ENCODE measurements around the gene PRKCQ.

Gene PRKCQ

GRCh38 chr10:6563731-6564130, 16.3 kb downstream of the PRKCQ start:
- no peak for TF ChIP-seq CTCF (IDR thresholded peaks at IDR 0.05)

DNA sequence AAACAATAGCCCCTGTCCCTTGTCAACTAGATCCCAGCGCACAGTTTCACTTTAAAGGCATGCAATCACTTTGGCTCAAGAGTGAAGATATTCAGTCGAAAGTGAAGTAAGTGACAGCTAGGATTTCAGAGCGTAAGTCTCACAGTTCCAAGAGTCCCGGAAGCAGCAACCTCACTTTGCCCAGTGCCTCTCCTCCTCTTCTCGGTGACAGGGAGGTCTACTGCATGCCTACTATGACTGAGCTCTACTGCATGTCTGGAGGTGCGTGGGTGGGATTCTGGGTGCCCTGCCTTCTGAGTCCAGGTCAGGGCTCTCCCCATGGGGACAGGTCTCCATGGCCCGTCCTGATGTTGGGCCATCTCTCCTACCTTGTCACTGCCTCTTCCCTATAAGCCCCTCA, 17.0 kb downstream of the PRKCQ start:
- no peak for TF ChIP-seq CTCF (IDR thresholded peaks at IDR 0.05)

DNA sequence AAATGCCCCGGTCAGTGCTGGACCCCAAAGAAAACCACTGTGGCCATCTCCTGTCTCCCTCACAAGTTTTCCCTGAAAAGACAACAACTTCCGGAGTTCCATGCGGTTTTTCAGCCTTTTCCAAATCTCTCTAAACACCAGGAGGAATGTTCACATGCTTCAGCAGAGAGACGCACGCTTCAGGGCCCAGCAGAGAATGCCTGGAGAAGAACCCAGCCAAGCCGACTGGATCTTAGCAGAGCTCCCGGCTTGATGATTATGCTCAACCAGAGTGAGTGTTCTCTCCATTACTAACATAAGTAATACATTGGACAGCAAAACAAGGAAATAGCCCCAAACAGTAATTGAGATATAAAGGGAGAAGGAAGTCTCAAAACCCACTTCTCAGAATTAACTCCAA, 17.9 kb downstream of the PRKCQ start:
- TF ChIP-seq CTCF (IDR thresholded peaks at IDR 0.05) = no peak

DNA sequence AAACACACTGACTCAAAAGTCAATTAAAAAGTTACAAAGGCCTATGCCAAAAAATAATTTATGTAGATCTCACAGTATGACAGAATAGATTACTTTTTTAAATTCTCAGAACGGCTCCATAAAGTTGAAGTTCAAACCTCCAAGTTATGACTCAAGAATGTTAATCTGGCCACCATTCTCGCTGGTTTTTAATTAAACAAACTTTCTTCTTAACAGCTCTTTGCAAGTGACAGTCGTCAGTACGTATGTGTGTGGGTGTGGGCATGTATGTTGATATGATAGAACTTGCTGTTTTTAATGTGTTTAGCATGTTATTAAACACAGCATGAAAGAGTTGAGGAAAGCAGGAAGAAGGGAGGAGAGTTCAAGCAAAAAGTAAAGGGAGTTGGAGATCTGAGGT, 18.5 kb downstream of the PRKCQ start:
- TF ChIP-seq CTCF (IDR thresholded peaks at IDR 0.05) = no peak

GRCh38 chr10:6558759-6559461, 21.2 kb downstream of the PRKCQ start:
- TF ChIP-seq CTCF (IDR thresholded peaks at IDR 0.05) = no peak

GRCh38 chr10:6558272-6558671, 21.8 kb downstream of the PRKCQ start:
- no peak for TF ChIP-seq CTCF (IDR thresholded peaks at IDR 0.05)

DNA sequence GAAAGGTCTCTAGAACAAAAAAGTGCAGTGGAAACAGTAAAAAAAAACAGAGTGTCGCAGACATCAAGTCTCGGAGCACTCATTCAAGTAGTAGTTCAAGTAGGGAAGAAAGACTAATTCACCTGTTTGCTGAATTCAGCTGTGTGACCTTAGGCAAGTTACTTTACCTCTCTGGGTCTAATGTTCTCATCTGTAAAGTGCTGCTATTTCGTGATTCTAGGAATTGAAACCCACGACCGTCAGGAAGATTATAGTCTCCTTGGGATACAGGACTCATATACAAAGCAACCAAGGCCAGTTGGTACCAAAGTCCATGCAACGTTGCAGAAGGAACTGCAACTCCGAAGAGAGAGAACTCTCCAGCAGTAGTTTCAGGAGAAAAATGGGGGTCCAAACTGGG, 26.1 kb downstream of the PRKCQ start:
- no peak for TF ChIP-seq CTCF (IDR thresholded peaks at IDR 0.05)
